GM15510 (cell line): ENCODE data around the gene CCDC136.

Experiments
- POLR2A ChIP-seq: IDR thresholded peaks from 3 replicates; pipeline ENCODE4 v1.6.1; 2011; ENCODE audit warnings: borderline replicate concordance; ENCODE audit not compliant: insufficient read length; ENCODE audit errors: extremely low read depth

Gene CCDC136

GRCh38 chr7:128790315-128791041 lies 1.3 kb upstream of the CCDC136 start:
- TF ChIP-seq POLR2A = no peak

- TF ChIP-seq POLR2A = no peak
These were observed 182 bp downstream of the CCDC136 start for GRCh38 chr7:128791972-128792327.

- no peak for TF ChIP-seq POLR2A
These were observed 858 bp downstream of the CCDC136 start for GRCh38 chr7:128792471-128793180.

DNA sequence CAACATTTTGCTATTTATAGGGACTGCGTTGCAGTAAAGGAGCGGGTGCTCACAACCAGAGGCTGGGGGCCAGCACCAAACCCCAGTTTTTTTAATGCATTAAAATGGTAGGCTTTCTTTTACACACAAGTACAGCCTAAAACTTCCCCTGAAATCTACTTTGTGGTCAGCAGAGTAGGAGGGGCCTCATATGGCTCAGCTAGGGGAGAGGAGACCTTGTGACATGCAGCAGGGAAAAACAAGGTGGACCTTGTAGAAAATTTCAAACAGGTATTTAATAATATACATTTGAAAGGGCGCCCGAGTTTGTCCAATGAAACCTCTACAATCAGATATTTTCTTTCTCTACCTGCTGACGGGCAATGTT lies 1.4 kb downstream of the CCDC136 start:
- no peak for TF ChIP-seq POLR2A

GRCh38 chr7:128794020-128794419 lies 2.3 kb downstream of the CCDC136 start:
- no peak for TF ChIP-seq POLR2A

GRCh38 chr7:128794436-128794835 lies 2.7 kb downstream of the CCDC136 start:
- TF ChIP-seq POLR2A = no peak

DNA sequence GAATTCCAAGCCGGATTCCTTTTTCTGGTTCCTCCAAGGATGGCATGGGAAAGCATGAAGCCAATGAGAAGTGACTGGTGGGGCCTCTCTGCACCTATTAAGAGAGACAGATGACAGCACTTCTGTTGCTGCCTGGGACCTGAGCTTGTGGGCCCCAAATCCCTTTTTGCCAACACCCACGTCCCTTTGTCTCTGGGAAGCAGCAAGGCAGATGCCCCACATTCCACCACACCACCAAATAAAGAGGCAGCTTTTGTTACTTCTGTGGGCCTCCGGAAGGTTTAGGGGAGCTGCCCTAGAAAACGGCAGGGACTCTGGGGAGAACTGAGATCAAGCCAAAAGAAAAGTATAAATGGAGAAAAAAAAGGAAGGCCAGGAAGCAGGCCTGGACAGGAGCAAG lies 3.4 kb downstream of the CCDC136 start:
- TF ChIP-seq POLR2A = no peak

DNA sequence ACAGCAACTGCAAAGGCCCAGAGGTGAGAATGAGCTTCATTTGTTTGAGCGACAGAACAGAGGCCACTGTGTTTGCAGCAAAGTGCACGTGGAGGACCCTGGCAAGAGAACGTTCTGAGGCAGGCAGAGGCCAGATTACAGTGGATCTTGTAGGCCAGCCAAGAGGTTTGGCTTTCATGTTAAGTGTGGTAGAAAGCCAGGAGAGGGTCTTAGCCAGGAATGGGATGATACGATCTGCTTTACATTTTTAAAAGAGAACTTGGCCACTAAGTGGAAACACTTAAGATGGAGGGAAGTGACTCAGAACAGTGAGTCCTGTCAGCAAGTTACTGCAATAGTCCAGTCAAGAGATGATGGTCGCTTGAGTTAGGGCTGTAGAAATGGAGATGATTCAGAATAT lies 4.6 kb downstream of the CCDC136 start:
- no peak for TF ChIP-seq POLR2A

DNA sequence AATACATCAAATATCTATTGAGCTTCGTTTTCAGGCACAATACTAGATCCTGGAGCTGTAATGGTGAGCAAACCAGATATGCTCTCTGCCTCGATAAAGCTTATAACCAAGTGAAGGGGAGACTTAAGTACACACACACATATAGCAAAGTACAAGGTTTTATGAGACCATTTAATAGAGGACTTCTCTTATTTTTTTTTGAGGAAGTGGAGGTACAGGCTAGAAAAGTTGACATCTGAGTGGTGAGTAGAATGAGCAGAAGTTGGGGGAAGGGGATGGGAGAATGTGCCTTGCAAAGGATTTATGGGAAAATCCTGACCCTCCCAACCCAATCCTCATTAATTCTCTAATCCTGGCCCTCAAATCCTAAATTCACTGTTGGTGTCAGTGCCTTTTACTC lies 7.7 kb downstream of the CCDC136 start:
- TF ChIP-seq POLR2A = no peak

GRCh38 chr7:128800567-128800966 lies 8.8 kb downstream of the CCDC136 start:
- no peak for TF ChIP-seq POLR2A

GRCh38 chr7:128801003-128801402 lies 9.2 kb downstream of the CCDC136 start:
- TF ChIP-seq POLR2A = no peak

GRCh38 chr7:128801667-128802418 lies 10.1 kb downstream of the CCDC136 start:
- TF ChIP-seq POLR2A = no peak

GRCh38 chr7:128804484-128804883 lies 12.7 kb downstream of the CCDC136 start:
- no peak for TF ChIP-seq POLR2A

DNA sequence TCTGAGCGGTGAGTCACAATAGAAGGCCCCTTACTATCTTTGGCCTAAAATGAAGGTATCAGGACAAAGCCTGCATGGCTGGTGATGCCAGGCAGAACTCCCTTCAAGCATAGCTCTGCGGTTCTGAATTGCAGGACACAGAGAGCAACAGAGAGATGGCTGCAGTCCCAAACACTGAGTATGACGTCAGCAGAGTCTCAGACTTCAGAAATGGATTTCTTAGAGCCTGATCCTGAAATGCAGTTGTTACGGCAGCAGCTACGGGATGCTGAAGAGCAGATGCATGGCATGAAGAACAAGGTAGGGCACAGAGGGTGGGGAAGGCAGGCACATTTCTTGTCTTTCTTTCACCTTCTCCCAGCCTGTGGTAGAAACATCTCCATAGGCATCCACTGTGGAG lies 13.5 kb downstream of the CCDC136 start:
- no peak for TF ChIP-seq POLR2A

GRCh38 chr7:128807191-128807590 lies 15.4 kb downstream of the CCDC136 start:
- TF ChIP-seq POLR2A = no peak

DNA sequence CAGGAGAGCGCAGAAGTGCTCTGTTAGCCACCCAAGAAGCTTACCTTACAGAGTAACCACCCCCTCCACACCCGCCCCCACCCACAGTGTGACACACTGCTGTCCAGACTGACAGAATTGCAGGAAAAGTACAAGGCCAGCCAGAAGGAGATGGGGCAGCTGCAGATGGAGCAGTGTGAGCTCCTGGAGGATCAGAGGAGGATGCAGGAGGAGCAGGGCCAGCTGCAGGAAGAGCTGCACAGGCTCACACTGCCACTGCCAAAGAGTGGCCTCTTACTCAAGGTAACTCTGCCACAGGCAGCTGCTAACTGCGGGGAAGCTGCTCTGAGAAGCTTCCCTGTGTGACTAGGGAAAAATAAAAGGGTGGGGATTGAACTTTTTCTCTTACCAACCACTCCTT lies 17.6 kb downstream of the CCDC136 start:
- TF ChIP-seq POLR2A = no peak

DNA sequence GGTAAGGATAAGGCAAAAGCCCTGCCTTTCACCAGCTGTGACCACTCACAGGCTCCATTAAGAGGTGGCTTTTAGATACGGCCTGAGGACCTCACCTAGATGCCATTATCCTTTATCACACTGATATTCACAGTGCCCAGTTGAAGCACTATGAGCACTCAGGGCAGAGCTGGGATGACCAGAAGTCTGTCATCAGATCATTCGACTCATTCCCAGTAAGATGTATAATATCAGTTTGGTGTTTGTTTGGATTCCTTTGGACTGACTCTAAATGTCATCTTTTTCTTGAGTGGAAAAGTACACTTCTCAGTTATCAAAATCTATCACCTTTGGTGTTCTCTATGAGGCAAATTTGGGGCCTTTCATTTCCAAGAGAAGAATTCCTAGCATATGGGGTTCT lies 18.7 kb downstream of the CCDC136 start:
- TF ChIP-seq POLR2A = no peak

GRCh38 chr7:128810997-128811396 lies 19.2 kb downstream of the CCDC136 start:
- TF ChIP-seq POLR2A = no peak
